RWPE1 (cell line): ENCODE data around the gene KIR3DL1.

Experiments
- CTCF ChIA-PET: fragments of 350-600 bp; sonication (Branson Sonifier 250); formaldehyde crosslinking; extraction: SDS; loops from one replicate; lab custom pipeline; 2021; lab: Yijun Ruan, JAX
- POLR2A ChIA-PET: fragments of 400-600 bp; formaldehyde crosslinking; extraction: SDS; loops from one replicate; lab custom pipeline; 2020; ENCODE audit warnings: antibody characterized with exemption; ENCODE audit not compliant: low non-redundant PET; lab: Yijun Ruan, JAX
- DNase-seq: peaks from one replicate; pipeline ENCODE4 v3.0.0; 2012; ENCODE audit warnings: low spot score
- H3K27ac ChIP-seq: fragments of 450-650 bp; 2 replicates; pipeline ENCODE4 v1.5.1; 2017
- CTCF ChIP-seq: fragments of 450-650 bp; conservative IDR thresholded peaks from 2 replicates; pipeline ENCODE4 v1.5.1; 2017; ENCODE audit warnings: low read depth, mild to moderate bottlenecking

The KIR3DL1 gene

DNA sequence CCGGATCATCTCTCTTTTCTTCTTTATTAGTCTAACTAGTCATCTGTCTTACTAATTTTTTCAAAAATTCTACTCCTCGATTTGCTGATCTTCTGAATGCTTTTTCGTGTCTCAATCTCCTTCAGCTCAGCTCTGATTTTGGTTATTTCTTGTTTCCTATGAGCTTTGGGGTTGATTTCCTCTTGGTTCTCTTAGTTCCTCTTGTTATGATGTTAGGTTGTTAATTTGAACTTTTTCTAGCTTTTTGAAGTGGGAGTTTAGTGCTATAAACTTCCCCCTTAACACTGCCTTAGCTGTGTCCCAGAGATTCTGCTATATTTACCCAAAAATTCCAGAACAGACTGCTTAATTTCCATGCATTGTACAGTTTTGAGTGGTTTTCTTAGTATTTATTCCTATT, 61.2 kb downstream of the KIR3DL1 start:
- DNase-seq, result no peak
- CTCF ChIA-PET, result no interaction called here
- TF ChIP-seq CTCF, result no peak

More for the DNA sequence above, 61.2 kb downstream of the KIR3DL1 start:
- POLR2A ChIA-PET, result no interaction called here
- H3K27ac ChIP-seq, result no peak overlapping the region
